Effector CD8-positive, alpha-beta T cell (primary cell): Measurements from ENCODE around the gene CASP3.
A peak's percentile ranks its signal among the peaks of the same experiment; 100 is the strongest.
"Not testable (repeated sequence)": the region's sequence is repeated elsewhere in the genome, so short reads cannot be mapped to it uniquely, and the experiment has no call there.

Source experiments
- DNase-seq: peaks from one replicate; lab custom pipeline; 2025; lab: John Stamatoyannopoulos, UW

The CASP3 gene

GRCh38 chr4:184664445-184665210 is 15.4 kb upstream of the CASP3 start:
- no peak for DNase-seq

GRCh38 chr4:184662236-184662635 is 13.0 kb upstream of the CASP3 start:
- no peak for DNase-seq

- no peak for DNase-seq
Measured at GRCh38 chr4:184660978-184661377, 11.7 kb upstream of the CASP3 start.

- not testable (repeated sequence) for DNase-seq
Measured at GRCh38 chr4:184657820-184658219, 8.6 kb upstream of the CASP3 start.

GRCh38 chr4:184657144-184657543 is 7.9 kb upstream of the CASP3 start:
- DNase-seq = no peak

- DNase-seq = no peak
Measured at GRCh38 chr4:184655889-184656869, 6.9 kb upstream of the CASP3 start.

GRCh38 chr4:184653650-184654049 is 4.4 kb upstream of the CASP3 start:
- DNase-seq = no peak

- not testable (repeated sequence) for DNase-seq
Measured at GRCh38 chr4:184652681-184653080, 3.4 kb upstream of the CASP3 start.

GRCh38 chr4:184651899-184652298 is 2.7 kb upstream of the CASP3 start:
- DNase-seq = no peak

GRCh38 chr4:184649971-184650855 is 966 bp upstream of the CASP3 start:
- DNase-seq = no peak

GRCh38 chr4:184648313-184649025 is 778 bp downstream of the CASP3 start:
- DNase-seq = peak; percentile 20

- DNase-seq = no peak
Measured at GRCh38 chr4:184648054-184648312, 1.3 kb downstream of the CASP3 start.

GRCh38 chr4:184647266-184648053 is 1.8 kb downstream of the CASP3 start:
- DNase-seq = no peak

GRCh38 chr4:184645904-184646610 is 3.2 kb downstream of the CASP3 start:
- DNase-seq = no peak

- DNase-seq = no peak
Measured at GRCh38 chr4:184644553-184645307, 4.5 kb downstream of the CASP3 start.

- no peak for DNase-seq
Measured at GRCh38 chr4:184643731-184644130, 5.5 kb downstream of the CASP3 start.

GRCh38 chr4:184641451-184641850 is 7.8 kb downstream of the CASP3 start:
- DNase-seq = no peak

- DNase-seq = no peak
Measured at GRCh38 chr4:184641022-184641421, 8.2 kb downstream of the CASP3 start.

GRCh38 chr4:184636897-184637296 is 12.3 kb downstream of the CASP3 start:
- DNase-seq = no peak
